Measurements from ENCODE around the gene ARID1B. TPM values are rescaled to one million over a fixed set of nuclear protein-coding genes. Genes with fewer than 3 reads are reported as not detected.

ARID1B gene
- total RNA-seq, 1 experiment from 2014 or later: 35.6 TPM

GRCh38 chr6:156884306-156884705, 107.1 kb downstream of the ARID1B start:
- no peaks in the 10 kb centered on the region for H3K4me1 ChIP-seq (ENCODE audit: control insufficient read depth in 1 of 2, insufficient read depth in 2 of 2, low read length in 2 of 2)
- peaks cover 36% of the 10 kb centered on the region for H3K79me2 ChIP-seq (ENCODE audit: insufficient read depth, low read length)
- DNase-seq (ENCODE audit: low read depth, low spot score) (no peak), ATAC-seq (peak; percentile 38; the same call in 1 of the 2 replicates)
- intact Hi-C loops (cut with micrococcal nuclease): loop anchor here (10.0 kb wide), 1 partner anchor 320 kb away; no protein-coding TSS in a partner anchor
- H3K4me2 ChIP-seq (ENCODE audit: low read length): no peak overlapping the region
- H3K36me3 ChIP-seq (ENCODE audit: control insufficient read depth in 1 of 2, insufficient read depth in 2 of 2, low read length in 2 of 2): no peaks in the 10 kb centered on the region
- no peaks in the 10 kb centered on the region for H3K27me3 ChIP-seq (ENCODE audit: insufficient read depth, low read length)
- H3K9me2 ChIP-seq (ENCODE audit: insufficient read depth): no peaks in the 10 kb centered on the region
- H3K9ac ChIP-seq (ENCODE audit: low read length): no peak overlapping the region
- H3K9me3 ChIP-seq (ENCODE audit: control insufficient read depth in 1 of 2, insufficient read depth in 1 of 2, low read depth in 1 of 2, low read length in 2 of 2): no peaks in the 10 kb centered on the region
- no peak overlapping the region for H3K27ac ChIP-seq (ENCODE audit: low read depth, low read length)
- POLR2A ChIA-PET: no interaction called here
- no TSS peak for BruUV-seq (replicated peaks)
- H4K20me1 ChIP-seq (ENCODE audit: insufficient read depth): no peaks in the 10 kb centered on the region
- H3K4me3 ChIP-seq (replicated peaks in 1 of 2; ENCODE audit: low read depth in 1 of 2, low read length in 2 of 2): no peak overlapping the region
- TF ChIP-seq ATF3 (IDR thresholded peaks at IDR 0.05) (no peak), CTCF (IDR thresholded peaks at IDR 0.05 in 2 of 3, conservative IDR thresholded peaks at IDR 0.05 in 1 of 3; ENCODE audit: borderline replicate concordance in 1 of 3, insufficient read depth in 1 of 3, low read depth in 2 of 3, low read length in 2 of 3) (0 out of 6 replicates have a peak, but pooled peaks of 1 of the 3 experiments have one; percentile 7), RAD21 (IDR thresholded peaks at IDR 0.05; ENCODE audit: low read depth) (0 out of 2 replicates have a peak, but pooled peaks have one; percentile 20)
- H2AFZ ChIP-seq (ENCODE audit: low read depth, low read length, poor library complexity, severe bottlenecking): no peak overlapping the region
- RAD21 ChIA-PET (ENCODE audit: low non-redundant PET in 1 of 2, low total read pairs in 2 of 2, uncharacterized antibody in 2 of 2, unreplicated experiment in 2 of 2): no interaction called here
- CTCF ChIA-PET: no interaction called here

GRCh38 chr6:156885562-156885961, 108.4 kb downstream of the ARID1B start:
- ChIA-PET CTCF (no interaction called here), RAD21 (ENCODE audit: low non-redundant PET in 1 of 2, low total read pairs in 2 of 2, uncharacterized antibody in 2 of 2, unreplicated experiment in 2 of 2) (no interaction called here), POLR2A (no interaction called here)
- ATAC-seq (no peak), DNase-seq (ENCODE audit: low read depth, low spot score) (no peak)
- H3K9ac ChIP-seq (ENCODE audit: low read length): no peak overlapping the region
- H3K4me3 ChIP-seq (replicated peaks in 1 of 2; ENCODE audit: low read depth in 1 of 2, low read length in 2 of 2): no peak overlapping the region
- no TSS peak for BruUV-seq (replicated peaks)
- no peak overlapping the region for H2AFZ ChIP-seq (ENCODE audit: low read depth, low read length, poor library complexity, severe bottlenecking)
- H4K20me1 ChIP-seq (ENCODE audit: insufficient read depth): no peaks in the 10 kb centered on the region
- intact Hi-C loops (cut with micrococcal nuclease): loop anchor here (10.0 kb wide), 1 partner anchor 321 kb away; no protein-coding TSS in a partner anchor
- no peaks in the 10 kb centered on the region for H3K36me3 ChIP-seq (ENCODE audit: control insufficient read depth in 1 of 2, insufficient read depth in 2 of 2, low read length in 2 of 2)
- H3K9me3 ChIP-seq (ENCODE audit: control insufficient read depth in 1 of 2, insufficient read depth in 1 of 2, low read depth in 1 of 2, low read length in 2 of 2): no peaks in the 10 kb centered on the region
- no peak overlapping the region for H3K27ac ChIP-seq (ENCODE audit: low read depth, low read length)
- no peaks in the 10 kb centered on the region for H3K4me1 ChIP-seq (ENCODE audit: control insufficient read depth in 1 of 2, insufficient read depth in 2 of 2, low read length in 2 of 2)
- H3K9me2 ChIP-seq (ENCODE audit: insufficient read depth): no peaks in the 10 kb centered on the region
- H3K4me2 ChIP-seq (ENCODE audit: low read length): no peak overlapping the region
- no peaks in the 10 kb centered on the region for H3K27me3 ChIP-seq (ENCODE audit: insufficient read depth, low read length)
- peaks cover 39% of the 10 kb centered on the region for H3K79me2 ChIP-seq (ENCODE audit: insufficient read depth, low read length)
- no peak for TF ChIP-seq ELF1 (IDR thresholded peaks at IDR 0.05; ENCODE audit: borderline replicate concordance, low read depth)
- TF ChIP-seq, protein P1, sequence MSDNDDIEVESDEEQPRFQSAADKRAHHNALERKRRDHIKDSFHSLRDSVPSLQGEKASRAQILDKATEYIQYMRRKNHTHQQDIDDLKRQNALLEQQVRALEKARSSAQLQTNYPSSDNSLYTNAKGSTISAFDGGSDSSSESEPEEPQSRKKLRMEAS (IDR thresholded peaks at IDR 0.05): no peak
- no peak for TF ChIP-seq FOSL1 (IDR thresholded peaks at IDR 0.05; ENCODE audit: low read depth)
- no peak for TF ChIP-seq ATF3 (IDR thresholded peaks at IDR 0.05)
- TF ChIP-seq POLR2A (IDR thresholded peaks at IDR 0.05; ENCODE audit: borderline replicate concordance, extremely low read depth, insufficient read depth, insufficient read length): no peak
- TF ChIP-seq SIN3A (IDR thresholded peaks at IDR 0.05; ENCODE audit: low read depth): no peak
- no peak for TF ChIP-seq RAD21 (IDR thresholded peaks at IDR 0.05; ENCODE audit: low read depth)
- no peak for TF ChIP-seq SP1 (IDR thresholded peaks at IDR 0.05; ENCODE audit: low read depth)
- TF ChIP-seq REST (IDR thresholded peaks at IDR 0.05; ENCODE audit: low read depth): no peak
- TF ChIP-seq ZBTB33 (IDR thresholded peaks at IDR 0.05; ENCODE audit: extremely low read depth, insufficient replicate concordance, low read length): no peak
